Measurements from ENCODE around the gene SSBP2.

Gene SSBP2

DNA sequence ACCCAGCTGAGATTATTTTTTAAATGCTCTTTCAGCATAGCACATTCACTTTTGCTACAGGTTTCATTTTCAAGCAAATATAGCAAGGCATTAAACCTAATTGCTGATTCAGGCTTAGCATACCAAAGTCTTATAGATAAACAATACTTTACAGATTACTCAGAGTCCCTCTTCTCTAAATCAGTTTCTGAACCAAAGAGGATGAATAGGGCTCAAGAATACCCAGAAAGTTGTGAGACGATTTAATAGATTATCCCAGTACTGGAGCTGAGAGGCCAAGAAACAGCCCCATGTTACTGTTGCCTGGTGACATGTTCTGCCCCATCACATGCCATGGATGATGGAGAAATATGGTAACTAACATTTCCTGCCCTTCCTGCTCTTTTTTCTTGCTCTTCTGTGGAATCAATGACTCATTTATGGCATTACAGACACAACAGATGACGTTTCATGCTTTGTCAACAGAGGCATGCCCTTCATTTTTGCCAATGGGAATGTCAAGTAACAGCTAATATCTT lies 18.1 kb upstream of the SSBP2 start:
- no peak for TF ChIP-seq CTCF (IDR thresholded peaks at IDR 0.05; ENCODE audit: insufficient read depth, low read depth, low read length, missing control alignments)
- H3K4me3 ChIP-seq (ENCODE audit: low read length), result no peak overlapping the region
- peak; percentile 93 for DNase-seq (ENCODE audit: low read depth)

DNA sequence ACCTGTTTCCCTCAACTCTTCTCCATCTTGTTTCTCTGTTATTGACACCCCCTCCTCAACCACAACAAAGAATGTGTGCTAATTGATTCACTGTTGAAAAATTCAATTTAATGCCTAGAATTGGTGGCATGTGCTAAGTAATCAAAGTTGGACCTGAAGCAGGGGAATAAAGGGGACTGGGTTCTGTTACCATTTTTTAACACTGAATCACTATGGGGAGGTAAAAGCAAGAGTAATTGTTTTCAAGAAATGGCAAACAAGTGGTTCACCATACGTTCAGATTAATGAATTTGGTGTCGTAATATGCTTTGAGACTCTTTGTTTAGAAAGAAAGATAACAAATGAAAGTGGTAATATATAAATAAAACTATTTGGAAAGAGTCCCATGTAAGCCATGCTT lies 17.0 kb upstream of the SSBP2 start:
- TF ChIP-seq CTCF (IDR thresholded peaks at IDR 0.05; ENCODE audit: insufficient read depth, low read depth, low read length, missing control alignments), result no peak
- H3K4me3 ChIP-seq (ENCODE audit: low read length), result no peak overlapping the region
- no peak for DNase-seq (ENCODE audit: low read depth)

GRCh38 chr5:81767097-81767496 lies 16.2 kb upstream of the SSBP2 start:
- TF ChIP-seq CTCF (IDR thresholded peaks at IDR 0.05; ENCODE audit: insufficient read depth, low read depth, low read length, missing control alignments), result no peak
- no peak overlapping the region for H3K4me3 ChIP-seq (ENCODE audit: low read length)
- DNase-seq (ENCODE audit: low read depth), result no peak

- TF ChIP-seq CTCF (IDR thresholded peaks at IDR 0.05; ENCODE audit: insufficient read depth, low read depth, low read length, missing control alignments), result no peak
- H3K4me3 ChIP-seq (ENCODE audit: low read length), result no peak overlapping the region
- no peak for DNase-seq (ENCODE audit: low read depth)
These were observed 15.7 kb upstream of the SSBP2 start for GRCh38 chr5:81766611-81767010.

DNA sequence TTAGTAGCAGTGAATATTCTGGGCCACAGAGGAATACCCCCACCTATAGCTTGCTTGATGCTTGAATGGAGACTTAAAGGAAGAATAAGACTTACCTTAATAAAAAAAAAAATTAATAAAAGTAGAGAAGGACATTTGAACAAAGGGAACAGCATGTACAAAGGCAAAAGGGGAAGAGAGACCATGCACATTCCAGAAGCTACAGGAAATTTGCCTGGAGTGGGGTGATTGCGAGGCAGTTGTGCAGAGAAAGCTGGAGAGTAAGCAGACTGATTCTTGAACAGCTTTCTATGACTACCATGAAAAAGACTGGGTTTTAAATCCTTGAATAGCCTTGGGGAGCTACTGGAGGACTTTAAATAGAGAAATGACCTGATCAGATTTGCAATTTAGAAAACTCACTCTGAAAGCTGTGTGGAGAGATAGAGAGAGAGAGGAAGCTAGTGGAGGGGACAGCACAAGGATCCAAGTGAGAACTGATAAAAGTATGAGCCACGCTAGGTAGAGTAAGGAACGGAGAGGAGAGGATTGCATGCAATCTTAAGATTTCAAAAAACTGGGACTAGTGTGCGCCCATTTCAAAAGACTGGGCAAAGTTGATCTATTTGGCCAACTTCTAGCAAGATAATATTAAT lies 12.5 kb upstream of the SSBP2 start:
- no peak overlapping the region for H3K4me3 ChIP-seq (ENCODE audit: low read length)
- TF ChIP-seq CTCF (IDR thresholded peaks at IDR 0.05; ENCODE audit: insufficient read depth, low read depth, low read length, missing control alignments), result no peak
- no peak for DNase-seq (ENCODE audit: low read depth)

DNA sequence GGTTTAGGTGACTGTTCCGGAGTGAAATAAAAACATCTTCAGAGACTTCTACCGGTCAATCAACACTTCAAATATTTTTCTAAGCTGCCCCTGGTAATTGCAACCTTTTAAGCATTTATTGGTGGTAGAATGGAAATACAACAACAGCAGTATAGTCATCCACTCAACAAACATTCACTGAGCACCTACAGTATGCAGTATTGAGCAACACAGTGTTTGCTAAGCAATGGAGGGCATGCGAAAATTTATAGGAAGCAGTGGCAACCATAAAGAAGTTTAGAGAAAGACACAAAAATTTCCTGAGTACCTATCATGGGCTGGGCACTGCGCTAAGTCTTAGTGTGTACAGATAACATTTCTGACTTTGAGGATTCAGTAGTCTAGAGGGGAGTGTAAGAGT lies 12.0 kb upstream of the SSBP2 start:
- no peak for TF ChIP-seq CTCF (IDR thresholded peaks at IDR 0.05; ENCODE audit: insufficient read depth, low read depth, low read length, missing control alignments)
- no peak overlapping the region for H3K4me3 ChIP-seq (ENCODE audit: low read length)
- no peak for DNase-seq (ENCODE audit: low read depth)

- TF ChIP-seq CTCF (IDR thresholded peaks at IDR 0.05; ENCODE audit: insufficient read depth, low read depth, low read length, missing control alignments), result no peak
- H3K4me3 ChIP-seq (ENCODE audit: low read length), result no peak overlapping the region
- no peak for DNase-seq (ENCODE audit: low read depth)
These were observed 11.5 kb upstream of the SSBP2 start for GRCh38 chr5:81762401-81762800.

Data from epithelial cell of esophagus (primary cell).